Amniotic epithelial cell (primary cell): Measurements from ENCODE around the gene NDUFB10.
"Not testable (repeated sequence)": the region's sequence is repeated elsewhere in the genome, so short reads cannot be mapped to it uniquely, and the experiment has no call there.

ENCODE experiments used
- DNase-seq: peaks from one replicate; pipeline ENCODE4 v3.0.0-alpha.2; 2010; ENCODE audit warnings: low read depth

The NDUFB10 gene

DNA sequence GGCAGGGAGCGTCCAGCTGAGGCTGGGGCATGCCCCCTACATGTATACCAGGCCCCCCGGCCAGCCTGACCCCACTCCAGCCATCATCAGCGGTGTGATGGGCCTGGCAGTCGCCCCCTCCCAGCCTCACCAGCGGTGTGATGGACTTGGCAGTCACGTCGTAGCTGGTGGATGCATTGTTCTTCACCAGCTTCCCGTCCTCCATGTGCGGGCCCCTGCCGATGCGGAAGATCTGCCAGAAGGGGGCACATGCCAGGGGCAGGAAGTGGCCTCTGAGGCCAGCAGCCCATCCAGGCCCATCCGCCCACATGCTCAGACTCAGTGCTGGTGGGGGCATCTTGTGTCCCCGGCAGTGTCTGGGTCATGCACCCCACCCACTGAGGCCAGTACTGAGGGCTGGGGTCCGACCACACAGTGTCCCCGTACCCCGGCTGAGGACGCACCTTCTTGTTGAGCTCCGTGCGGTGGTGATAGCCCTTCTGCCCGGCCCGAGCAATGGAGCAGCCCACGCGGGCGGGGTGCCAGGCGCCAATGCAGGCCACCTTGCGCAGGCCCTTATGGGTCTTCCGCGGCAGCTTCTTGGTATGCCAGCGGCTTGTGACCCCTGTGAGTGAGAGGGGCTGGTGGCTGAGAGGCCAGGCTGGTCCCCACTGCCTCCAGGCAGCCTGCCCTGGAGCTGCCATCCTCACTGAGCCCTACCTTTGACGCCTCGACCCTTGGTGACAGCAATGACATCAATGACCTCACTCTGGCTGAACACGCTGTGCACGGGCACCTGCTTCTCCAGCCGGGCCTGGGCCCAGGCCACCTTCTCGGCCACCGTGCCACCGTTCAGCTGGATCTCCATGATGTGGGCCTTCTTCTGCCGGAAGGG is 12.6 kb upstream of the NDUFB10 start:
- no peak for DNase-seq

DNA sequence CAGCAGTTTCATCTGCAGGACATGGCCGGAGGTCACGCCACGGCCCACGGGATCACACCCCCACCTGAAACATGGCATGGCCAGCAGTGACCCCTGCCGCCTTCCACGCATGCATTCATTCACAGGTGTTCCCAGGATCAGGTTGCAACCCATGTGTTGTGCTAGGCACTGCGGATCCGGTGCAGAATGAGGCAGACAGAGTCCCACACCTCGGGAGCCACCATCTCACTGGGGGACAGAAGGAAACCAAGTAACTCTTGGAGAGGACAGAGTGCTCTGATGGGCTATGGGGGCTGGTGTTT is 12.0 kb upstream of the NDUFB10 start:
- DNase-seq = no peak

DNA sequence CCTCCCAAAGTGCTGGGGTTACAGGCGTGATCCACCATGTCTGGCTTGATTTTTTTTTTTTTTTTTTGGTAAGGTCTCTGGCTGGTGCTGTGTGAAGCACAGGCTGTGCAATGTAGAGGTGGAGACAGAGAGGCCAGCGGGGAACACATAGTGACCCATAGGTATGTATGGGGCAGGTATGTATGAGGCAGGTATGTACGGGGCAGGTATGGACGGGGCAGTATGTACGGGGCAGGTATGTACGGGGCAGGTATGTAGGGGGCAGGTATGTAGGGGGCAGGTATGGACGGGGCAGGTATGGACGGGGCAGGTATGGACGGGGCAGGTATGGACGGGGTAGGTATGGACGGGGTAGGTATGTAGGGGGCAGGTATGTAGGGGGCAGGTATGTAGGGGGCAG is 9.8 kb upstream of the NDUFB10 start:
- no peak for DNase-seq

DNA sequence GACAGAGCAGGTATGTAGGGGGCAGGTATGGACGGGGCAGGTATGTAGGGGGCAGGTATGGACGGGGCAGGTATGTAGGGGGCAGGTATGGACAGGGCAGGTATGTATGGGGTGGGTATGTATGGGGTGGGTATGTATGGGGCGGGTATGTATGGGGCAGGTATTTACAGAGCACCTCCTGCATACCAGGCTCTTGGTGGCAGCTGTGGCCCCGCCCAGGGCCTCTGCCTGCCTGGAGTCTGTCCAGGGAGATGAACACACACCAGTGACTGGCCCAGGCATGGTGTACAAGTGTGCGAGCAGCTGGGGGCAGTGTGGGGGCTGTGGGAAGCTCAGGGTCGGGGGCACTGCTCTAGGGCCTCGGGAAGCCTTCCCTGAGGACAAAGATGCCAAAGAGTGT is 9.3 kb upstream of the NDUFB10 start:
- no peak for DNase-seq

DNA sequence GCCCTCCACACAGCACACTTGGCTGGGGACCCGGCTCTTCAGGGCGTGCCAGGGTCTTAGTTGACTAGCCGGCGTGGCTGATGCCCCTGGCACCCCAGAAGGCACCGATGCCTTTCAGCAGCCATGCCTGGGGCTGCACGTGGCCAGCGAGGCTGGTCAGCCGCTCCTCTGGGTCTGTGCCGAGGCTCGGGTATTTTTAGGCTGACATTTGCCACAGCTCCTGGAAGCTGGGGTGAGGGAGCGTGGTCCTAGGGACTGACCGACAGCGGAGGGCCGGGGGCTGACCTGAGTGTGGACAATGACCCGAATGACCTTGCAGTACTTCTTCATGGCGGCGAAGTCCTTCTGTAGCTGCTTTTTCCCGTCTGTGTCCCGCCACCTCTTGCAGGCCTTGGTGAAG is 8.8 kb upstream of the NDUFB10 start:
- no peak for DNase-seq

DNA sequence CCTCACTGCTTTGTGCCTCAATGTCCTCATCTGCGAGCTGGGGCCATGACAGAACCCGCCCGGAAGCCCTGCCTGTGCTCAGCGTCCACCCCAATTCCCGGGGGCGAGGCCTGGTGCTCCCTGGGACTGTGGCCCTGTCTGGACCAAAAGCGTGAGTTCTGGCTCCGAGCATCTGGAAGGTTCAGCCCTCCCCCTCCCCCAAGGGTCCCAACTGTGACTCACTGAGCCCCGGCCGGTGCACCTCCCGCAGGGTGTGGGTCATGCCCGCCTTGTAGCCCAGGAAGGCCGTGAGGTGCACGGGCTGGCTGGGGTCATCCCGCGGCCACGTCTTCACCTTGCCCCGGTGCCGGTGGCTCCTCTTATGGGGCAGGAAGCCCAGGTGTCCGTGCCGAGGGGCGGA is 5.6 kb upstream of the NDUFB10 start:
- no peak for DNase-seq

DNA sequence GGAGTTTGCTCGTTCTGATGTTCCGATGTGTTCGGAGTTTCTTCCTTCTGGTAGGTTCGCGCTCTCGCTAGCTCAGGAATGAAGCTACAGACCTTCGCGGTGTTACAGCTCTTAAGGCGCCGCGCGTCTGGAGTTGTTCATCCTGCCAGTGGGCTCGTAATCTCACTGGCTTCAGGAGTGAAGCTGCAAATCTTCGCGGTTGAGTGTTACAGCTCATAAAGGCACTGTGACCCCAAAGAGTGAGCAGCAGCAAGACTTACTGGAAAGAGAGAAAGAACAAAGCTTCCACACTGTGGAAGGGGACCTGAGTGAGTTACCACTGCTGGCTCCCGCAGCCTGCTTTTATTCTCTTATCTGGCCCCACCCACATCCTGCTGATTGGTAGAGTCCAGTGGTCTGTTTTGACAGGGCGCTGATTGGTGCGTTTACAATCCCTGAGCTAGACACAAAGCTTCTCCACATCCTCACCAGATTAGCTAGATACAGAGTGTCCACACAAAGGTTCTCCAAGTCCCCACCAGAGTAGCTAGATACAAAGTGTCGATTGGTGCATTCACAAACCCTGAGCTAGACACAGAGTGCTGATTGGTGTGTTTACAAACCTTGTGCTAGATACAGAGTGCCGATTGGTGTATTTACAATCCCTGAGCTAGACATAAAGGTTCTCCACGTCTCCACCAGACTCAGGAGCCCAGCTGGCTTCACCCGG is 1.8 kb upstream of the NDUFB10 start:
- not testable (repeated sequence) for DNase-seq

DNA sequence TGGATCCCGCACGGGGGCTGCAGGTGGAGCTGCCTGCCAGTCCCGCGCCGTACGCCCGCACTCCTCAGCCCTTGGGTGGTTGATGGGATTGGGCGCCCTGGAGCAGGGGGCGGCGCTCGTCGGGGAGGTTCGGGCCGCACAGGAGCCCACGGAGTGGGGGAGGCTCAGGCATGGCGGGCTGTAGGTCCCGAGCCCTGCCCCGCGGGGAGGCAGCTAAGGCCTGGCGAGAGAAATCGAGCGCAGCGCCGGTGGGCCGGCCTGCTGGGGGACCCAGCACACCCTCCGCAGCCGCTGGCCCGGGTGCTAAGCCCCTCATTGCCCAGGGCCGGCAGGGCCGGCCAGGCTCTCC is 1.2 kb upstream of the NDUFB10 start:
- DNase-seq = not testable (repeated sequence)

DNA sequence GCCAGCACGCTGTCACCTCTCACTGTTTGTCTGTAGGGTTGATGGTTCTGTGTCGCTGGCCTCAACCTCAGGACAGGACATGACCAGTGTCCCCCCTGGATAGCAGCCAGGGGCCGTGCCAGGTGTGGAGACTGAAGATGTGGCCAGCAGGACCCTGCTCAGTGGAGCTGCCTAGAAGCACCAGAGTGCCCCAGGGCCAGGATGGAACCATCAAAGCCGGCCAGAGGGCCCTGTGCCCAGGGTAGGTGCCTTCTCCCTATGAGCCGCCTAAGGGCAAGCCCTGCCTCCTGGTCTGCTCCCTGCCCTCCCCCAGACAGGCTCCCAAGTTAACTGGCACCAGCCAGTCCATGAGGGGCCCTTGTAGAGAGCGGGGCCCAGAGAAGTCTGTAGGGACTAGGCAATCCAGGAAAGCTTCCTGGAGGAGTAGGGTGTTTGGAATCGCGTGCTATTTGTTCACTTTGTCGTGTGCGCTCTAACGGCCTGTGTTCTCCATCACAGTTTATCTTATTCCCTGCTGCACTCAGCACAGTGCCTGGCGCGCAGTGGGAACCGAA is 546 bp upstream of the NDUFB10 start:
- DNase-seq = no peak

DNA sequence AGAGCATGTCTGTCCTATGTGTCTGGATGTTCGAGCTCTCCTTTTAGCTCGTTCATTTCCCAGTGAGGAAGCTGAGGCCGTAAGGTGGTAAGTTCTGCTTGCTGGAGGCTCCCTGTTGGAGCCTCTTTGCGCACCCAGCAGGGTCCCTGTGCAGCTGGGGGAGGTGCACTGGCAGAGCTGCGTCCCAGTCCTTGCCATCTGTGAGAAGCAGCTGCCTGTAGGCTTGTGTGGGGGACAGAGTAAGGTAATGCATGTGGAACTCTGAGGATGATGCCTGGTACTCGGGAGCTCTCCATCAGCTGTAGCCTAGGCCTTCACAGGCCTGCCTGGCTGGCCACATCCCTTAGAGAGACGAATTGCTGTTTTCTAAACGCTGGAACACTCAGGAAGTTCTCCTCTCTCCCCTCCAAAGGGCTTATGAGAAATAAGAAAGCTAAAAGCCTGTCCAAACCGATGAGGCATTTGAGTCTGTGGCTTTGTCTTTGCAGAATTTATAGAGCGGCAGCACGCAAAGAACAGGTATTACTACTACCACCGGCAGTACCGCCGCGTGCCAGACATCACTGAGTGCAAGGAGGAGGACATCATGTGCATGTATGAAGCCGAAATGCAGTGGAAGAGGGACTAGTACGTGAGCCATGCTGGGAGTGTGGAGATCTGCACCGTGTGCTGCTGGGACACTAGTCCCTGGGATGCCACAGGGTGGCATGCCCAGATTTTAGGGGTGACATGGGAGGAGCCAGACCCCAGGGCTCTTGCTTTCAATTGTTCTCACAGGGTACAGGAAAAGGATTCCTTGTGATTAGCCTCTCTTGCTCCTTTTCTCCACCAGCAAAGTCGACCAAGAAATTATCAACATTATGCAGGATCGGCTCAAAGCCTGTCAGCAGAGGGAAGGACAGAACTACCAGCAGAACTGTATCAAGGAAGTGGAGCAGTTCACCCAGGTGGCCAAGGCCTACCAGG is 1.6 kb downstream of the NDUFB10 start:
- DNase-seq = peak; percentile 43

DNA sequence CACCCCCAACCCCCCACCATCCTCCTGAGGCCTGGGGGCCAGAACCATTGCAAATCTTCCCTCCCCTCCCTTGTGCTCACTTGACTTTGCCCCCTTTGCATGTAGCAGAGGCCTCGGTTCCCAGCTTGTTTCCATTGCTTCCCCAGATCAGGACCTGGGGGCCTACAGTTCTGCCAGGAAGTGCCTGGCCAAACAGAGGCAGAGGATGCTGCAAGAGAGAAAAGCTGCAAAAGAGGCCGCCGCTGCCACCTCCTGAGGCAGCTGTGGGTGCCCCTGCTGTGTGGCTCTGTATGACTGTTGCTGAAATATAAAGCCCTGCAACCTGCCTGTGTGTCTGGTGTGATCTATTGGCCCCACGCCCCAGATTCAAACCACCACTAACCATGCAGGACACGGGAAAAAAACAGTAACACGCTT is 2.3 kb downstream of the NDUFB10 start:
- DNase-seq = no peak

DNA sequence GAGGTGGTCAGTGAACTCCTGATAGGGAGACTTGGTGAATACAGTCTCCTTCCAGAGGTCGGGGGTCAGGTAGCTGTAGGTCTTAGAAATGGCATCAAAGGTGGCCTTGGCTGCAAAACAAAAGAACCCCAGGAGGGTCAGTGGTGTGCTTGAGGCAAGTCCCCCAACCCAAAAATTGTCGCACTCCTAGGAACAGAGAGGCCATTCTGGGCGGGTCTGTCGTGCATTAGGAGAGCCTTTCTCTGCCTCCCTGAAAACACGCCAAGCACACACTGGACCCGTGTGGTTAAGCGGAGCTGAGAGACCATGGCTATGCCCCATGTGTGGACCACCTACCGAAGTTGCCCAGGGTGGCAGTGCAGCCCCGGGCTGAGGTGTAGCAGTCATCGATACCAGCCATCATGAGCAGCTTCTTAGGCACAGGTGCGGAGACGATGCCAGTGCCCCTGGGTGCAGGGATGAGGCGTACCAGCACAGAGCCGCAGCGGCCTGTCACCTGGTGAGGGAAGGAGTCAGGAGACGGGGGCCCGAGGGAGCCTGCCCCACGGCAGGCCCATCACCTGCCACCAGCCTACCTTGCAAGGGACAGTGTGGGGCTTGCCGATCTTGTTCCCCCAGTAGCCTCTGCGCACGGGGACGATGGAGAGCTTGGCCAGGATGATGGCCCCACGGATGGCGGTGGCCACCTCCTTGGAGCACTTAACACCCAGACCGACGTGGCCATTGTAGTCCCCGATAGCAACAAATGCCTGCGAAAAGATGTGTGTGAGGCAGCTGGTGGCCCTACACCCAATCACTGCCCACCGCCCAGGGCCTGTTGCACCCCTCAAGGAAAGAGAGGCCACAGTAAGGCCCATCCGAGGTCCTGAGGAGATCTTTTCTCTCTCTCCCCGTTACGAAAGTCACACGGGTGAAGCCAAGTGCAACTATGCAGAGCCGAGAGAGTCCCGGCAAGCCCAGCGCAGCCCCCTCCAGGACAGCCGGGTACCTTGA is 3.1 kb downstream of the NDUFB10 start:
- not testable (repeated sequence) for DNase-seq

DNA sequence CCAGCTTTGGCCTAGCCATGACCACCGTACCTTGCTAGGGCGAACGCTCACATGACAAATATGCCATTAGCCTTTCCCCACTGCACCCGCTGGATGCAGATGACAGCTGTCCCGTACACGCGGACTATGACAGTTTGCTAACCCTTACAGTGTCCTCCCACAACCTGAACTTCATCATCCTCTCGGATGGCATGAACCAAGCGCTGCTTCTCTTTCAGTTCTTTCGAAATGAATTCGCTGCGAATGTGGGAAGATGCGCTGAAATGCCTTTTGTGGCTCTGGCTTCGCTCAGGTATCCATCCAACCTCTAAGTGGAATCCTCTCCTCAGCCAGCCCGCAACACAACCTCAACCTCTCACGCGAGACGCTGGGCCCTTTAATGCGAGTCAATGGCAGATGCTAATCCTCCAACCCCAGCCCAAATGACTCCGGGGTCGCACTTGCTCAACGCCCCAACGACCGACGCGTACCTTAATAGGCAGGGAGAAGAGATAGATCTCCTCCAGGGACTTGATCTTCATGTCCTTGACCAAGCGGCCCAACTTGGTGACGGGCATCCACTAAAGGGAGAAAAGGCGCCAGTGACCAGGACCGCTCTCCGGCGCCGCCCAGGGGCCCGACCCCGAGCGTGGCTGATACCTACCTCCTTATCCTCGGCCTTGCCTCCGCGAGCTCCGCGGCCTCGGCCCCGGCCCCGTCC is 4.6 kb downstream of the NDUFB10 start:
- peak; percentile 35 for DNase-seq

DNA sequence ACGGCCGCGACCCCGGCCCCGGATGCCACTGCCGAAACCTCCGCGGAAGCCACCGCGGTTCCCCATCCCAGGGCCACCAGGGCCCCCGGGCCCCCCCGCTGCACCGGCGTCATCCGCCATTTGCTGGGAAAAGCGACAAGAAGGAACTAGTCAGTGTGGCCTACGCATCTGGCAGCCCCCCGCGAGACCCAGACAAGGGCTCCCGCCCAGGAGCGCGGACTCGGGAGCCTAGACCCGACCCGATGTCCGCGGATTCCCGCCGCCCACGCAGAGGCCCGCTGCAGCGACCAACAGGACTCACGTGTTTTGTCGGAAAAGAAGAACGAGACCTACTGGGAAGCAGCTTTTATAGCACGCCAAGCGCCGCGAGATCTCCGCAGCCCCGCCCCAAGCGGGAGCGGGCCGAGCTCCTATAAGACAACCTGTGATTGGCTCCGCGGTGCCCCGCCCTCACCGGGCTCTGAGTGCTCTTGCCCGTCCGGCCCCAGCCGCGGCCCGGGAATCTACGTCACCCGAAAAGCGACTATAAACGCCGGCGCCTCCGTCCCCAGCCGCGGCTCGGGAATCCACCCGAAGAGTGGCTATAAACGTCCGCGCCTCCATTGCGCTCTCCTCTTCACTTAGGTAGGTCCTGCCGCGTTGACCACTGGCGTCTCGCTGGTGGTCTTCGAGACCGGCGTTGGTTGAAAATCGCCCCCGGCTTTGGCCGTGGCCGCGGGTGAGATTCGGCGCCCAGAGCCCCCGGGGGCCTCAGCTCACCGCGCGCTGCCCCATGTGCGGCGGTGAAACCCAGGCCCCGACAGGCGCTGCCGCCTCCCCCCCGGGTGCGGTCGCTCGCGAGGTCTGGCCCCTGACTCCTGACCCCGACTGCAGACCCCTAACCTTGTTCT is 5.4 kb downstream of the NDUFB10 start, which contains the start of gene RPS2:
Gene RPS2, minus strand, starts transcription at position 321 of the 890 bp plus-strand sequence. Its CDS starts 201 bp downstream, at position 120.
- DNase-seq = peak; percentile 98

DNA sequence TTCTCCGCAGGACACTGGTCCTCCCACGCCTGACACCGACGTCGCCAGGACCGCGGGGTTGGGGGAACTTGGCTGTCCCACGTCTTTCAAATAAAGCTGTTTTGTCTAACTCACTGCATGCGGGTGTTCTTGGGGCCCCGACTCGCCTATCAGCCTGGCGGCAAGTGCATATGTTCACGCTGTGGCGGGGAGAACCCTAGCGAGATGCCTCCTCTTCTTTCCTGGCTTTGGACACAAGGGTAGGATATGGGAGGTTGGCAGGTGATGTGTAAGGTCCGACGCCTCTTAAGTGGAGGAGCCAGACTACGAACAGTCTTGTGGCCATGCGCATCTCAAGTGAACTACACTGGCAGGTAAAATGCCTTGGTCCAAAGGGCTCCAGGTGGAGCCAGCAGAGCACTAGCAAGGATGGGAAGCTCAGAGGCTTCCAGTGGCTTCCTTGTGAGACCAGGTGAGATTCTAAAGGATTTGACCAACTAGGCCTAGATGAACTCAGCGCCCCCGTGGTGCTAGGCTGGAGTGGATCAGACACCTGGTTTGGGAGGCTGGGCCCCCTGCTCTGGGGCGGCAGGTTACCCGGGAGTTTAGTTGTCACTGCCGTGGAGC is 6.2 kb downstream of the NDUFB10 start:
- no peak for DNase-seq

DNA sequence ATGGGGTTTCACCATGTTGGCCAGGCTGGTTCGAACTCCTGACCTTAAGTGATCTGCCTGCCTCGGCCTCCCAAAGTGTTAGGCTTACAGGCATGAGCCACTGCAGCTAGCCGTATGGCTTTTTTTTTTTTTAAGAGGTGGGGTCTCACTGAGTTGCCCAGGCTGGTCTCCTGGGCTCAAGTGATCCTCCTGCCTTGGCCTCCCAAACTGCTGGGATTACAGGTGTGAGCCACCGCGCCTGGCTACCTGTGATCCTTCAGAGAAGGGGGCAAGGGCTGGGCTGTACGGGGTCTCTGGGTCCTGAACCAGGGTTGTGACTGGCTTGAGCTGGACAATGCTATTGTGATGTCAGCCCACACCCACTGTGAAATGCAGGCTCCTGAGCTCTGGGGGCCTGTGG is 7.1 kb downstream of the NDUFB10 start, which contains the start of gene RNF151:
Gene RNF151, plus strand, starts transcription at position 397 of the 400 bp plus-strand sequence. CDS start 26 bp downstream, outside the sequence.
- DNase-seq = no peak

DNA sequence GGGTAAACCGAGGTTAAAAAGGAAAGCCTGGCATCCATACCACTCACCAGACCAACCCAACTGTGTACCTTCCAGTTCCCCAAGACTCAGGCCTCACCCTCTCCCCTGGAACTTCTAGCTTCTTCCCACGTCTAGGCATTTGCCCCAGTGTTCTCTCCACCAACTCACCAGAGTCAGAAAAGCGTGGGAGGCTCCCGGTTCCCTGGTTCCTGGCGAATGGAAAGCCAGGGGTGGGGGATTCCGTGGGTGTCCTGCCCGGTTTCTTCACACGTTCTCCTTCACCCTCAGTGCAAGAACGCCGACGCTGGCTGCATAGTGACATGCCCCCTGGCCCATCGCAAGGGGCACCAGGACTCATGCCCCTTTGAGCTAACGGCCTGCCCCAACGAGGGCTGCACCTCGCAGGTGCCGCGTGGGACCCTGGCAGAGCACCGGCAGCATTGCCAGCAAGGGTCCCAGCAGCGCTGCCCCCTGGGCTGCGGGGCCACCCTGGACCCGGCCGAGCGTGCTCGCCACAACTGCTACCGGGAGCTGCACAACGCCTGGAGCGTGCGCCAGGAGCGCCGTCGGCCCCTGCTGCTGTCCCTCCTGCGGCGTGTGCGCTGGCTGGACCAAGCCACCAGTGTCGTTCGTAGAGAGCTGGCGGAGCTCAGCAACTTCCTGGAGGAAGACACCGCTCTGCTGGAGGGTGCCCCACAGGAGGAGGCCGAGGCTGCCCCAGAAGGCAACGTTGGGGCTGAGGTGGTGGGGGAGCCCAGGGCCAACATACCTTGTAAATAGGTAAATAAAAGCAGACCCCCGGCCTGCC is 9.0 kb downstream of the NDUFB10 start:
- no peak for DNase-seq
